NT2/D1 (cell line): ENCODE results near the gene ITPR2.

ENCODE experiments used
- YY1 ChIP-seq: IDR thresholded peaks from 2 replicates; pipeline ENCODE4 v1.6.1; 2011; ENCODE audit not compliant: insufficient read length, insufficient read depth
- ZNF274 ChIP-seq: IDR thresholded peaks from 2 replicates; pipeline ENCODE4 v1.6.1; 2011; ENCODE audit warnings: mild to moderate bottlenecking, low read depth, low read length

GRCh38 chr12:26737487-26738030, 95.4 kb downstream of the ITPR2 start:
- no peak for TF ChIP-seq YY1
- no peak for TF ChIP-seq ZNF274
